GM18870 (cell line): ENCODE results near the gene NANS.
A peak's percentile ranks its signal among the peaks of the same experiment; 100 is the strongest.
"Not testable (repeated sequence)": the region's sequence is repeated elsewhere in the genome, so short reads cannot be mapped to it uniquely, and the experiment has no call there.

Experiments used
- ATAC-seq: cut with Tn5 transposase; IDR thresholded peaks from one replicate; pipeline ENCODE4 v1.9.1; 2021; ENCODE audit warnings: moderate library complexity; ENCODE audit not compliant: unreplicated experiment

Gene NANS

GRCh38 chr9:98056269-98057137, at the start of gene NANS:
NANS (plus strand) TSS chr9:98056732; CDS start chr9:98056809, 77 bp downstream.
- ATAC-seq, result peak; percentile 71

GRCh38 chr9:98007251-98007928, 49.1 kb upstream of the NANS start:
- ATAC-seq, result no peak

- ATAC-seq, result no peak
Observed at GRCh38 chr9:98008764-98009163, 47.8 kb upstream of the NANS start.

- ATAC-seq, result no peak
Observed at GRCh38 chr9:98009437-98009836, 47.1 kb upstream of the NANS start.

- ATAC-seq, result no peak
Observed at GRCh38 chr9:98009936-98010335, 46.6 kb upstream of the NANS start.

- ATAC-seq, result no peak
Observed at GRCh38 chr9:98010445-98010844, 46.1 kb upstream of the NANS start.

- ATAC-seq, result no peak
Observed at GRCh38 chr9:98011122-98011521, 45.4 kb upstream of the NANS start.

- ATAC-seq, result no peak
Observed at GRCh38 chr9:98016137-98016680, 40.3 kb upstream of the NANS start.

GRCh38 chr9:98017306-98017705, 39.2 kb upstream of the NANS start:
- ATAC-seq, result no peak

- no peak for ATAC-seq
Observed at GRCh38 chr9:98018347-98018746, 38.2 kb upstream of the NANS start.

- no peak for ATAC-seq
Observed at GRCh38 chr9:98019098-98019497, 37.4 kb upstream of the NANS start.

GRCh38 chr9:98019869-98020268, 36.7 kb upstream of the NANS start:
- ATAC-seq, result not testable (repeated sequence)

GRCh38 chr9:98020476-98021145, 35.9 kb upstream of the NANS start:
- ATAC-seq, result no peak

GRCh38 chr9:98021306-98022040, 35.1 kb upstream of the NANS start:
- no peak for ATAC-seq

GRCh38 chr9:98022447-98022846, 34.1 kb upstream of the NANS start:
- ATAC-seq, result no peak

GRCh38 chr9:98024702-98025101, 31.8 kb upstream of the NANS start:
- ATAC-seq, result no peak

- ATAC-seq, result no peak
Observed at GRCh38 chr9:98031169-98031568, 25.4 kb upstream of the NANS start.

- ATAC-seq, result no peak
Observed at GRCh38 chr9:98031935-98032334, 24.6 kb upstream of the NANS start.

- ATAC-seq, result no peak
Observed at GRCh38 chr9:98034593-98035546, 21.7 kb upstream of the NANS start.

- no peak for ATAC-seq
Observed at GRCh38 chr9:98037357-98037756, 19.2 kb upstream of the NANS start.
